Measurements from ENCODE around the gene ARL10. TPM values are rescaled to one million over a fixed set of nuclear protein-coding genes. Genes with fewer than 3 reads are reported as not detected.

ARL10 gene
- total RNA-seq, 1 experiment from 2014 or later = 1.1 TPM

GRCh38 chr5:176362233-176362490, 3.1 kb upstream of the ARL10 start:
- H3K27me3 Mint-ChIP-seq (ENCODE audit: insufficient read depth, unreplicated experiment) = no peaks in the 10 kb centered on the region
- ChIA-PET CTCF (interaction anchor here (0.5 to 1.5 kb wide), 9 partner anchors 9 to 1491 kb away, joined by 3 to 6 read pairs (median 3); partner anchors contain the start of genes HIGD2A and NOP16), POLR2A (interaction anchor here (0.7 to 3.0 kb wide), 18 partner anchors 8 to 896 kb away, joined by 3 to 51 read pairs (median 6); partner anchors contain the start of genes CDHR2, CLTB, FAF2 and HIGD2A)

GRCh38 chr5:176364765-176365350, 429 bp upstream of the ARL10 start:
- H3K4me1 Mint-ChIP-seq (ENCODE audit: insufficient read depth, unreplicated experiment) = peaks cover 6% of the 10 kb centered on the region
- DNase-seq (ENCODE audit: unreplicated experiment) = no peak
- TF ChIP-seq, protein P1, sequence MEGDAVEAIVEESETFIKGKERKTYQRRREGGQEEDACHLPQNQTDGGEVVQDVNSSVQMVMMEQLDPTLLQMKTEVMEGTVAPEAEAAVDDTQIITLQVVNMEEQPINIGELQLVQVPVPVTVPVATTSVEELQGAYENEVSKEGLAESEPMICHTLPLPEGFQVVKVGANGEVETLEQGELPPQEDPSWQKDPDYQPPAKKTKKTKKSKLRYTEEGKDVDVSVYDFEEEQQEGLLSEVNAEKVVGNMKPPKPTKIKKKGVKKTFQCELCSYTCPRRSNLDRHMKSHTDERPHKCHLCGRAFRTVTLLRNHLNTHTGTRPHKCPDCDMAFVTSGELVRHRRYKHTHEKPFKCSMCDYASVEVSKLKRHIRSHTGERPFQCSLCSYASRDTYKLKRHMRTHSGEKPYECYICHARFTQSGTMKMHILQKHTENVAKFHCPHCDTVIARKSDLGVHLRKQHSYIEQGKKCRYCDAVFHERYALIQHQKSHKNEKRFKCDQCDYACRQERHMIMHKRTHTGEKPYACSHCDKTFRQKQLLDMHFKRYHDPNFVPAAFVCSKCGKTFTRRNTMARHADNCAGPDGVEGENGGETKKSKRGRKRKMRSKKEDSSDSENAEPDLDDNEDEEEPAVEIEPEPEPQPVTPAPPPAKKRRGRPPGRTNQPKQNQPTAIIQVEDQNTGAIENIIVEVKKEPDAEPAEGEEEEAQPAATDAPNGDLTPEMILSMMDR (IDR thresholded peaks at IDR 0.05; ENCODE audit: unreplicated experiment) = no peak
- H3K27ac Mint-ChIP-seq (ENCODE audit: low read depth, unreplicated experiment) = no peak overlapping the region
- POLR2A ChIA-PET = no interaction called here
- CTCF ChIA-PET = no interaction called here
- intact Hi-C loops (cut with micrococcal nuclease) = loop anchor here (5.0 kb wide), 1 partner anchor 82 kb away; the partner anchor contains the start of gene FAF2
- H3K4me3 Mint-ChIP-seq (ENCODE audit: unreplicated experiment) = no peak overlapping the region
- no peaks in the 10 kb centered on the region for H3K9me3 Mint-ChIP-seq (ENCODE audit: unreplicated experiment)
- no peaks in the 10 kb centered on the region for H3K36me3 Mint-ChIP-seq (ENCODE audit: insufficient read depth, unreplicated experiment)
- no peaks in the 10 kb centered on the region for H3K27me3 Mint-ChIP-seq (ENCODE audit: insufficient read depth, unreplicated experiment)
- BruUV-seq (replicated peaks) = no TSS peak

More at GRCh38 chr5:176362233-176362490, 3.1 kb upstream of the ARL10 start:
- intact Hi-C loops (cut with micrococcal nuclease) = loop anchor here (5.0 kb wide), 1 partner anchor 85 kb away; the partner anchor contains the start of gene FAF2
- BruUV-seq (replicated peaks) = no TSS peak
- H3K9me3 Mint-ChIP-seq (ENCODE audit: unreplicated experiment) = no peaks in the 10 kb centered on the region
- DNase-seq (ENCODE audit: unreplicated experiment) = no peak
- peaks cover 17% of the 10 kb centered on the region for H3K4me1 Mint-ChIP-seq (ENCODE audit: insufficient read depth, unreplicated experiment)
- peaks cover 18% of the 10 kb centered on the region for H3K36me3 Mint-ChIP-seq (ENCODE audit: insufficient read depth, unreplicated experiment)
- TF ChIP-seq, protein P1 (IDR thresholded peaks at IDR 0.05; ENCODE audit: unreplicated experiment) = no peak
- H3K4me3 Mint-ChIP-seq (ENCODE audit: unreplicated experiment) = peak overlapping the region; percentile 98
- H3K27ac Mint-ChIP-seq (ENCODE audit: low read depth, unreplicated experiment) = peak overlapping the region; percentile 97

- Mint-ChIP-seq H3K36me3 (ENCODE audit: insufficient read depth, unreplicated experiment) (no peaks in the 10 kb centered on the region), H3K4me1 (ENCODE audit: insufficient read depth, unreplicated experiment) (peaks cover 6% of the 10 kb centered on the region), H3K27me3 (ENCODE audit: insufficient read depth, unreplicated experiment) (no peaks in the 10 kb centered on the region), H3K27ac (ENCODE audit: low read depth, unreplicated experiment) (no peak overlapping the region), H3K9me3 (ENCODE audit: unreplicated experiment) (no peaks in the 10 kb centered on the region), H3K4me3 (ENCODE audit: unreplicated experiment) (peak overlapping the region; percentile 31)
- no TSS peak for BruUV-seq (replicated peaks)
- CTCF ChIA-PET = interaction anchor here (0.7 kb wide), 1 partner anchor 491 kb away, joined by 3 read pairs; no protein-coding TSS in a partner anchor
- TF ChIP-seq, protein P1 (IDR thresholded peaks at IDR 0.05; ENCODE audit: unreplicated experiment) = no peak
- DNase-seq (ENCODE audit: unreplicated experiment) = no peak
- POLR2A ChIA-PET = interaction anchor here (0.6 kb wide), 1 partner anchor 30 kb away, joined by 3 read pairs; no protein-coding TSS in a partner anchor
- intact Hi-C loops (cut with micrococcal nuclease) = no loop called here
Measured at GRCh38 chr5:176366232-176366894, 1.1 kb downstream of the ARL10 start.

- DNase-seq (ENCODE audit: unreplicated experiment) = no peak
- Mint-ChIP-seq H3K4me3 (ENCODE audit: unreplicated experiment) (no peak overlapping the region), H3K4me1 (ENCODE audit: insufficient read depth, unreplicated experiment) (peaks cover 6% of the 10 kb centered on the region), H3K27me3 (ENCODE audit: insufficient read depth, unreplicated experiment) (no peaks in the 10 kb centered on the region), H3K9me3 (ENCODE audit: unreplicated experiment) (no peaks in the 10 kb centered on the region), H3K27ac (ENCODE audit: low read depth, unreplicated experiment) (no peak overlapping the region), H3K36me3 (ENCODE audit: insufficient read depth, unreplicated experiment) (no peaks in the 10 kb centered on the region)
- POLR2A ChIA-PET = no interaction called here
- BruUV-seq (replicated peaks) = no TSS peak
- CTCF ChIA-PET = interaction anchor here (1.6 to 1.8 kb wide), 2 partner anchors 15 to 79 kb away, joined by 3 to 5 read pairs; partner anchors contain the start of gene FAF2
- TF ChIP-seq, protein P1 (IDR thresholded peaks at IDR 0.05; ENCODE audit: unreplicated experiment) = no peak
- intact Hi-C loops (cut with micrococcal nuclease) = no loop called here
Measured at GRCh38 chr5:176368726-176369125, 3.4 kb downstream of the ARL10 start.

All from MCF 10A (cell line).